Stimulated activated CD4-positive, alpha-beta T cell treated with anti-CD3 and anti-CD28 coated beads, Interleukin-2, amount 100 ng/mL, for 4 hours (primary cell): ENCODE results near the gene CA9.

Experiments used
- DNase-seq: peaks from one replicate; pipeline ENCODE4 v3.0.0-alpha.2; 2020; ENCODE audit warnings: low read depth

The CA9 gene

GRCh38 chr9:35651956-35652828 is 21.5 kb upstream of the CA9 start:
- no peak for DNase-seq

DNA sequence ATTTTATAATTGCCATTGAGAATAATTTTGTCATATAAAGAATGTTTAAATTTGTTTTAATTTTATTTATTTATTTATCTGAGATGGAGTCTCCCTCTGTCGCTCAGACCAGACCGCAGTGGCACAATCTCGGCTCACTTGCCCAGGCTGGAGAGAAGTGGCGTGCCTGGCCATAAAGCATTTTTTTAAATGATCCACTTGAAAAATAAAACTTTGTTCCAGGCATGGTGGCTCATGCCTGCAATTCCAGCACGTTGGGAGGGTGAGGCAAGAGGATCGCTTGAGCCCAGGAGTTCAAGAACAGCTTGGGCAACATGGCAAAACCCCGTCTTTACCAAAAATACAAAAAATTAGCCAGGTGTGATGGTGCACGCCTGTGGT is 20.9 kb upstream of the CA9 start:
- no peak for DNase-seq

DNA sequence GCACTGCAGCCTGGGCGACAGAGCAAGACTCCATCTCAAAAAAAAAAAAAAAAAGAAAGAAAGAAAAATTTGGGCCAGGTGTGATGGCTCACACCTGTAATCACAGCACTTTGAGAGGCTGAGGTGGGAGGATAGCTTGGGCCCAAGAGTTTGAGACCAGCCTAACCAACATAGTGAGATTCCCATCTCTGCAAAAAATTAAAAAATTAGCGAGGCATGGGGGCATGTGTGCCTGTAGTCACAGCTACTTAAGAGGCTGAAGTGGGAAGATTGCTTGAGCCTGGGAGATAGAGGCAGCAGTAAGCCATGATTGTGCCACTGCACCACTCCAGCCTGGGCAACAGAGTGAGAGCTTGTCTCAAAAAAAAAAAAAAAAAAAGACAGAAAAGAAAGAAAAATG is 20.1 kb upstream of the CA9 start:
- no peak for DNase-seq

DNA sequence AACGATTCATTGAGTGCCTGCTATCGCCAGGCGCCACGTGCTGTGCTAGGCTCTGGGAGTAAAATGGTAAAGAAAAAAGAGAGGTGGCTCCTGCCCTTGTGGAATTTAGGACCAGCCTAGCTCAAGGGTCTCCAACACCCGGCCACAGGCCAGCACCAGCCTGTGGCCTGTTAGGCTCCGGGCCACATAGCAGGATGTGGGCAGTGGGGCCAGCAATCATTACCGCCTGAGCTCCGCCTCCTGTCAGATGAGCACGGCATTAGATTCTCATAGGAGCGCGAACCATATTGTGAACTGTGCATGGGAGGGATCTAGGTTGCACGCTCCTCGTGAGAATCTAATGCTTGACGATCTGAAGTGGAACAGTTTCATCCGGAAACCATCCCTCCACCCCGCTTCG is 17.4 kb upstream of the CA9 start:
- no peak for DNase-seq

DNA sequence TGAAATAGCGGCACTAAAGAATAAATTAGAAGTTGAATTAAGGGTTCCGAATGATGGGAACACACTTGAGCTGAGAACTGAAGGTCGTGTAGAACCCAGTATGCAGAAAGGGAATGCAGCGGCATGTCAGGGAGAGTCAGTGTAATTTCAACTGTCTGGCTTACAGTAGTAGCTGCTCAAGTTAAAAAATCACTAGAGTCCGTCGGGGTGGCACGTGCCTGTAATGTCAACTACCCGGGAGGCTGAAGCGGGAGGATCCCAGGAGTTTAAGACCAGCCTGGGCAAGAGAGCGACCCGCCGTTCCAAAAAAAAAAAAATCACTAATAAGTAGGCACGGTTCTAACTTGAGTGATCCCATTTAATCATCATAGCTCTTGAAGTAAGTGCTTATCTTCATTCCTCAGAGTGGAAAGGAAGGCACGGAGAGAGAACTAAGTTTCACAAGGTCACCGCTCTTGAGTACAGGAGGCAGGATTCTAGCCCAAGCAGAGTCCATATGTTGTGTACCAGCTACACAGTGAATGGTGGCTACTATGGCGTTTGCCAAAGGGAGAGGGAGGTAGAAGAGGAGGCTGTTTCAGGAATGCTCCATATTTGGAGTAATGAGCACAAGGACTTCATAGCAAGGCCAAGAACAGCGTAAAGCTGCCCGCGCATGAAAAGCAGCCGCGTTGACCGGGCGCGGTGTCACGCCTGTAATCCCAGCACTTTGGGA is 16.7 kb upstream of the CA9 start:
- no peak for DNase-seq

DNA sequence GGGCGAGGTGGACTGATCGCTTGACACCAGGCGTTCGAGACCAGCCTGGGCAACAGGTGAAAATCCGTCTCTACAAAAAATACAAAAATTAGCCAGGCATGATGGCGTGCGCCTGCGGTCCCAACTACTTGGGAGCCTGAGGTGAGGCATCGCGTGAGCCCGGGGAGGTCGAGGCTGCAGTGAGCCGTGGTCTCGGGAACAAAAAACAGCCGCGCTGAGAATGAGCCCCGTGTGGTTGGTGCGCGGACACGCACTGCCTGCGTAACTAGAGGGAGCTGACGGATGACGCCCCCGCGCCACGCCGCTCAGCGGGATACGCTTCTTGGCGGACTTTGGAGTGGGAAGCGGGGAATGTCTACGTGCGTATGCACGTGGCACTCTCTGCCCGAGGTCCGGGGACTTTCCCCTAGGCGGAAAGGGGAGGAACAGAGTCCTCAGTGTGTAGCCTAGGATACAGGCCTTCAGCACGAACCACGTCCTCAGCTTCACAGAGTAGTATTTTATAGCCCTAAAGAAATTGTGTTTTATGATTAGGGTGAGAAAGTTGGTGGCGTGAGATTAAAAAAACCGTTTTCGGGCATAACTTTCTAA is 16.1 kb upstream of the CA9 start, which contains the start of gene RMRP:
Gene RMRP, minus strand, starts transcription at position 474 of the 591 bp plus-strand sequence.
- peak; percentile 95 for DNase-seq

DNA sequence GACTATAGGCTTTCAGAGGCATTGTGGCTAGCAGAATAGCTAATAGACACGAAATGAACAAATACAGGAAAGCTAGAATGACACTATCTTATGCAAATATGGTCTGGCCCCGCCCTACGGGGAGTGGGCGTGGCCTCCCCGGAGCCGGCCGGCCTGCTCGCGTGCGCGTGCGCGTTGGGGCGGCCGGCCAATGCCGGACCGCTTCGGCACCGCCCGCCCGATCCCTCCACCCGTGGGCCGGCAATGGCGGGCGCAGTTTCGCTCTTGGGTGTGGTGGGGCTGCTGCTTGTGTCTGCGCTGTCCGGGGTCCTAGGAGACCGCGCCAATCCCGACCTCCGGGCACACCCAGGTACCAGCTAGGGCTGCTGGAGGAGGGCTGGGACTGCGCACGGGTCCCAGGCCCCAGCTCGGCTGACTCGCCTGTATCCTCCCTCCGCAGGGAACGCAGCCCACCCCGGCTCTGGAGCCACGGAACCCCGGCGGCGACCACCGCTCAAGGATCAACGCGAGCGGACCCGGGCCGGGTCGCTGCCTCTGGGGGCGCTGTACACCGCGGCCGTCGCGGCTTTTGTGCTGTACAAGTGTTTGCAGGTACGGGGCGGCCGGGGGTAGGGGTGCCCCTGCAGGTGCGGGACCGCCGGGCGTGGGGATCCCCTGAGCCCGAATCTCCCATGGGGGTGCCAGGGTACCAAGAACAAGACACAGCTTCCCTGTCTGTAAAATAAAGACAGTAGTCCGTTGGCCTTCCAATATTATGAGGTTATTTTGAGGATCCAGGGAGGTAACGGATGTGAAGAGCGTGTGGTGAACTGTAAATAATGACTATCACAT is 15.4 kb upstream of the CA9 start, which contains the start of gene CCDC107:
Gene CCDC107, plus strand, starts transcription at position 156 of the 831 bp plus-strand sequence. Its CDS starts 88 bp downstream, at position 244.
- DNase-seq: peak; percentile 70

- DNase-seq: no peak
Measured at GRCh38 chr9:35658968-35659220, 14.8 kb upstream of the CA9 start.

DNA sequence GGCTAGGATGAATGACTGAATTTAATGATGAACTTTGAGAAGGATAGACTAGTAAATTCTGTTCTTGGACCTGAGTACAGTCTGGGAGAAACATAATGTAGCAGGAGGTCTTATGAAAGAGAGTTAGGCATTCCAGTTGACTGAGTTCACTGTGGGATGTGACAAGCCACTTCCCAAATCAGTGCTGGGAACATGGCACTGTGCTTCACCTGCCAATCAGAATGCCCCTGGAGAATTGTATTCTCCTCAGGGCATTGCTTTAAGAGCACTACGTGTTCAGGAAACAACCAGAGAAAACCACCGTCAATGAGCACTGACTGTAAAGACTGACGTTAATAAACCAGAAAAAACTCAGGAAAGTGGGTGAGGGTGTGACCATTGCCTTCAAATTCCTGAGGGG is 14.4 kb upstream of the CA9 start:
- no peak for DNase-seq

GRCh38 chr9:35660966-35661415 is 12.7 kb upstream of the CA9 start:
- DNase-seq: no peak

GRCh38 chr9:35661756-35662350 is 11.9 kb upstream of the CA9 start:
- DNase-seq: no peak

- no peak for DNase-seq
Measured at GRCh38 chr9:35662437-35662836, 11.3 kb upstream of the CA9 start.

DNA sequence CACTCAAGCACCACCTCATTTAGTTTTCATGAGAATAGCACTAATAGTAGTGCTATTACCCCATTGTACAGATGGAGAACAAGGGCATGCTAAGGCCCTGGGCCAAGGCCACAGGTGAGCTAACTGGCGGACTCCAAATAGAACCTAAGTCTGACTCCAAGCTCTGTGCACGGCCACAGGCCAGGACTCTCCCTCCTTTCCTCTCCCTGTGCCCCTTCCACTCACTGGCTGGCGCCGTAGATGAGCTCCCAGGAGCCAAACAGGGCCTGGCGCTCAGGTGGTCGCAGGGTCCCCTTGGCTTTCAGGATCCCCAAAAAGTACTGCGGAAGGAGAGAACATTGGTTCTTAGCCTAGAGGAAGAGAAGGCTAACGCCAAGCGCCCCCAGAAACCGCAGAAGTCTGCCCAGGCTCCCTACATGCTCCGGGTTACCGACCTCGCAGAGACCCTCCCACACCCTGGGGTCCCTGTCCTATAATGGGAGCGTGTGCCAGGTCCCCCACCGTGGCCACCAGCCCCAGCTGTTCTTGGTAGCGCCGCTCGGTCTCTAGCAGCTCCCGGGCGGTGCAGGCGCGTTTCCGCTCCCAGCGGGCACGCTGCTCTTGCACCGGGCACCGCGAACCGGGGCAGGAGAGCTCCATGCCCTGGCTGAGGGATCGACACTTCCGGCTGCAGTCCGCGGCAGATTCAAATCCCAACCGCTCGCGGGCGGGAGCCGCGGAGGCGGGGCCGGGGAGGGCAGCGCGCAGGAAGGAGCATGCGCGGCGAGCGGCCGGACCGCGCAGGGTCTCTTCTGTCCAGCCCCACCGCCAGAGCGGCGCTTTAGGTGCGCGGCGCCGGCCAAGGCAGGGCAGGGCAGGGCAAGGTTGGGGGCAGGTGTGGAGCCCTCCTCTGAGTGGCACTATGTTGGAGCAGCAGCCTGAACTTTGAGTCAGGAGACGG is 8.9 kb upstream of the CA9 start, which contains the start of gene ARHGEF39:
Gene ARHGEF39, minus strand, starts transcription at position 665 of the 940 bp plus-strand sequence. Its CDS starts 26 bp downstream, at position 639.
- DNase-seq: peak; percentile 31

DNA sequence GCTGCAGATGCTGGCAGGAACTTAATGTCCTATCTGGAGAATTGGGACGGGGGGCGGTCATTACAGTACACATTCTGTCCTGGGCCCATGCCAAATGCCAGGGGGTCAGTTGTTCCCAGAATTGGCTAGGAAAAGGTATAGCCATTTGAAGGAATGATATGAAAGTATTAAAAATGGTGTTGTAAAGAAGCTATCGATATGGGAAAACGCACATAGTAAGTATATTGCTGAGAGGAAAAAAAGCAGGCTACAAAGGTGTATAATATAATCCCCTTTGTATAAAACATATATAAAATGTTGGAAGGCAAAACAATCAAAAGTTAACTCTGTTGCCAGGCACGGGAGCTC is 8.3 kb upstream of the CA9 start:
- no peak for DNase-seq

GRCh38 chr9:35666045-35666444 is 7.7 kb upstream of the CA9 start:
- DNase-seq: no peak

GRCh38 chr9:35666549-35666948 is 7.2 kb upstream of the CA9 start:
- DNase-seq: no peak

DNA sequence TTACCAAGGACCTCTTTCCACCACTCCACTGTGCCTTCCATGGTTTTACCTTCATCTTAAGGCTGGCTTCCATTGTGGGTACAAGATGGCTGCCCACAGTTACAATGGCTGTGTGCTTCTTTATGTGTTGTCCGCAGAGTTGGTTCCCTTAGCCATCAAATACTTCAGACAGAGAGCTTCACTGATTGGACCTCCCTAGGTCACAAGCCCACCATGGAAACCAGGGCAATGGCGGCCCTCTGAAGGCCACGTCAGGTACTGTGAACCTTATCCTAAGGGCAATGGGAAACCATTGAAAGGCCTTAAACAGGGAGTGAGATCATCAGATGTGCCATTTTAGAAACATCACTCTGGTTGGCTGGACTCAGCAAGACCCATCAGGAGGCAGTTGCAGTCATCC is 5.8 kb upstream of the CA9 start:
- no peak for DNase-seq

GRCh38 chr9:35669331-35670145 is 4.2 kb upstream of the CA9 start:
- DNase-seq: no peak

DNA sequence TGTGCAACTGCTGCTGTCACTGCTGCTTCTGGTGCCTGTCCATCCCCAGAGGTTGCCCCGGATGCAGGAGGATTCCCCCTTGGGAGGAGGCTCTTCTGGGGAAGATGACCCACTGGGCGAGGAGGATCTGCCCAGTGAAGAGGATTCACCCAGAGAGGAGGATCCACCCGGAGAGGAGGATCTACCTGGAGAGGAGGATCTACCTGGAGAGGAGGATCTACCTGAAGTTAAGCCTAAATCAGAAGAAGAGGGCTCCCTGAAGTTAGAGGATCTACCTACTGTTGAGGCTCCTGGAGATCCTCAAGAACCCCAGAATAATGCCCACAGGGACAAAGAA is 265 bp downstream of the CA9 start:
- no peak for DNase-seq

DNA sequence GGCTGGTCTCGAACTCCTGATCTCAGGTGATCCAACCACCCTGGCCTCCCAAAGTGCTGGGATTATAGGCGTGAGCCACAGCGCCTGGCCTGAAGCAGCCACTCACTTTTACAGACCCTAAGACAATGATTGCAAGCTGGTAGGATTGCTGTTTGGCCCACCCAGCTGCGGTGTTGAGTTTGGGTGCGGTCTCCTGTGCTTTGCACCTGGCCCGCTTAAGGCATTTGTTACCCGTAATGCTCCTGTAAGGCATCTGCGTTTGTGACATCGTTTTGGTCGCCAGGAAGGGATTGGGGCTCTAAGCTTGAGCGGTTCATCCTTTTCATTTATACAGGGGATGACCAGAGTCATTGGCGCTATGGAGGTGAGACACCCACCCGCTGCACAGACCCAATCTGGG is 1.5 kb downstream of the CA9 start:
- no peak for DNase-seq
